Rectal smooth muscle tissue (tissue), 1 donor: ENCODE results near the gene BTBD9.

Source experiments
- H3K27ac ChIP-seq: one replicate; pipeline ENCODE4 v1.7.0; 2013; ENCODE audit warnings: low read depth, low read length, inconsistent platforms
- H3K27me3 ChIP-seq: one replicate; pipeline ENCODE4 v1.7.0; 2013; ENCODE audit warnings: low read length; ENCODE audit not compliant: control insufficient read depth, insufficient read depth
- H3K36me3 ChIP-seq: one replicate; pipeline ENCODE4 v1.7.0; 2013; ENCODE audit warnings: low read length; ENCODE audit not compliant: control insufficient read depth, insufficient read depth
- H3K4me1 ChIP-seq: one replicate; pipeline ENCODE4 v1.7.0; 2013; ENCODE audit warnings: low read length; ENCODE audit not compliant: control insufficient read depth, insufficient read depth
- H3K4me3 ChIP-seq: one replicate; pipeline ENCODE4 v1.7.0; 2013; ENCODE audit warnings: low read length
- H3K9ac ChIP-seq: one replicate; pipeline ENCODE4 v1.7.0; 2013; ENCODE audit warnings: low read length

BTBD9 gene

DNA sequence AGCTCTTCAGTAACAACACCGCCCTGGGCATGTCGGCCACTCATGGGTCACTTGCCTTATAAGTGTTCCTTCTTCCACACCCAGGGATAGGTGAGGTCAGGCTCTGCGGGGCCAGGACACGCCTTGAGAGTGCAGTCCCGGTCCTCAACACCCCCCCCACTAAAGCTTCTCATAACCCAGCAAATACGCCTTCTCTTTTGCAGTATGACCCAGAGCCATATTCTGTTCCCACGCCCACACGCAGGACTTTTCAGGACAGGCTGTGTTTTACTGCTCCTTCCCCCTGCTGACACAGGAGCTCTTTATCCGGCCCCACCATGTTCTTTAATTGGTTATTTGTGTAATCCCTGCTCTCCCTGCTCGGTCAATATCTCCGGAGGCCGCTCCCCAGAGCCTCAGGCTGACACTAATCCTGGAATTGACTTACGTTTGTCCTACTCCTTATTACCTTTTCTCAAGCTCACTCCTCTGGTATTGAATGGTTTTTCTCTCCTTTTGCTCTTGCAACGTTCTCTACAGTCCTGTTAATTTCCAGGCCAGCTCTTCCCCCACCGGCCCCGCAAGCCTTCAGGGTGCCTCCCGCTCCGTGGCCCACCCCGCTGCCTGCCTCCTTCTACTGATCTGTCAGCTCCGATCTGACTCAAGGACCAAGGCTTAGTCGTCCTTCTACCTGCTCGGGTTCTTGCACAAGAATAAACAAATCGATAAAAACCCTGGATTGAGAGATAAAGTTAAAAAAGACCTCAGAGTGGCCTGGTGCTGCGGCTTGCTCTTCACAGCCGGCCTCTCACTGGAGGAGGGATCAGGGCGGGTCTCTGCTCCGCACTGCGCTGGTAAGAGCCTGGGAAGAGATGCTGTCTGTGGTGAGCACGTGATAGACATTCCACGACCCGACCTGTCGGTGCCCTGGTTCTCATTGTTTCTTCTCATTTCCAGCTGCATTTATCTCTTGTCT is 462.7 kb downstream of the BTBD9 start:
- Histone ChIP-seq H3K4me1 (no peaks in the 10 kb centered on the region), H3K9ac (no peak overlapping the region), H3K36me3 (no peaks in the 10 kb centered on the region), H3K27me3 (no peaks in the 10 kb centered on the region), H3K27ac (no peak overlapping the region), H3K4me3 (no peak overlapping the region)

DNA sequence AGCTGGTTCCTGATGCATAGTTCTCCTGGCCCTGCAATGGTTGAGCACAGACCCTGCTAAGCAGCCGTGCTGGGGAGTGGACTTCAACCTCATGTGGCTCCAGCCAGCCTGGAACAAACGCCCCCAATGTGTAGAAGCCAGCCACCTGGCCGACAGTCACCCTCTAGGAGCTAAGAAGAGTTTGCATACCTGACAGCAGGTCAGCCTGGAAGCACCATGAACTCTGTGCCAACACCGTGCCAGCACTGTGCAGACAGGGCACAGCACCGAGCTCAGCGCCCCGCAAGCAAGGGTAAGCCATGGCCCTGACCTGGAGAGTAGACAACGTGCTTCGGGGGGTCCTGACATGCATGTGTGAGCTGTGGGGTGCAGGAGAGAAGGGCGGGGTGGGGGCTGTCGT is 463.9 kb downstream of the BTBD9 start:
- H3K27me3 ChIP-seq = no peaks in the 10 kb centered on the region
- no peaks in the 10 kb centered on the region for H3K36me3 ChIP-seq
- H3K27ac ChIP-seq = no peak overlapping the region
- H3K4me3 ChIP-seq = no peak overlapping the region
- H3K4me1 ChIP-seq = no peaks in the 10 kb centered on the region
- no peak overlapping the region for H3K9ac ChIP-seq

- Histone ChIP-seq H3K4me3 (no peak overlapping the region), H3K27me3 (no peaks in the 10 kb centered on the region), H3K36me3 (no peaks in the 10 kb centered on the region), H3K27ac (no peak overlapping the region), H3K9ac (no peak overlapping the region), H3K4me1 (no peaks in the 10 kb centered on the region)
These were observed 464.8 kb downstream of the BTBD9 start for GRCh38 chr6:38174806-38175495.

DNA sequence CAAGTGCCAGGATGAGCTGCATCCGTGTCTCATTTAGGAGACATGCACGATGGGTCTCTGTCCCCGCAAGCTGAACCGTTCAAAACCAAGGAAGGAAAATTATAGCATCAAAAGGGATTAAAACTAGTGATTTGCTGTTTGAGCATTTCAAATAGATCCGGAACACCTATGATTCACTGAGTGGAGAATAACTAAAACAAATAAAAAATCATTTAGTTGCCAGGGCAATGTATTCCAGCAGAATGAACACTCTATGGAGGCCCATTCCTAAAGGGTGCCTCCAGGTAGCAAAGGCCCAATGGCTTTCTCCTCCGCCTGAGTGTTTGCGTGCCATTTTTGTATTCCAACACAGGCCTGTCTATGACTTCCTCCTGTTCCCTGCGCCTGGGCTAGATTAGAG is 465.4 kb downstream of the BTBD9 start:
- H3K9ac ChIP-seq = no peak overlapping the region
- no peaks in the 10 kb centered on the region for H3K27me3 ChIP-seq
- H3K4me1 ChIP-seq = no peaks in the 10 kb centered on the region
- H3K36me3 ChIP-seq = no peaks in the 10 kb centered on the region
- no peak overlapping the region for H3K27ac ChIP-seq
- H3K4me3 ChIP-seq = no peak overlapping the region

DNA sequence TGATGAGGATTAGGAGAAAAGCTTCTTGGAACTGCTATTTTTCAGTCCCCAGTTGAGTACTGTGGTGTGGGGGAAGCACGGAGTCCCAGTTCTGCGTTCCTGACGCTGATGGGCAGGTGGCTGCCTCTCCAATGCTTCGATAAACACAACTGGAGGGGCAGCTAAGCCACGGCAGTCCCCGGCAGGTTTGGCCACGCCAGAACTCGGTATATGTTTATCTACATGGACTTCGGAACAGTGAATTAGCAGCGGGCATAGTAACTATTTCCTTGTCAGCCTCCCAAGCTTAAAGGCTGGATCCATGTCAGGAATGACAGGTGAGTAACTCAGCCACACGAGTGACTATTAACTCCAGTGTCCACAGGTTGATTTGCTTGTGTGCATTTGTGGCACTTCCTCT is 465.8 kb downstream of the BTBD9 start:
- no peaks in the 10 kb centered on the region for H3K27me3 ChIP-seq
- no peak overlapping the region for H3K9ac ChIP-seq
- no peaks in the 10 kb centered on the region for H3K36me3 ChIP-seq
- no peaks in the 10 kb centered on the region for H3K4me1 ChIP-seq
- H3K4me3 ChIP-seq = no peak overlapping the region
- H3K27ac ChIP-seq = no peak overlapping the region

DNA sequence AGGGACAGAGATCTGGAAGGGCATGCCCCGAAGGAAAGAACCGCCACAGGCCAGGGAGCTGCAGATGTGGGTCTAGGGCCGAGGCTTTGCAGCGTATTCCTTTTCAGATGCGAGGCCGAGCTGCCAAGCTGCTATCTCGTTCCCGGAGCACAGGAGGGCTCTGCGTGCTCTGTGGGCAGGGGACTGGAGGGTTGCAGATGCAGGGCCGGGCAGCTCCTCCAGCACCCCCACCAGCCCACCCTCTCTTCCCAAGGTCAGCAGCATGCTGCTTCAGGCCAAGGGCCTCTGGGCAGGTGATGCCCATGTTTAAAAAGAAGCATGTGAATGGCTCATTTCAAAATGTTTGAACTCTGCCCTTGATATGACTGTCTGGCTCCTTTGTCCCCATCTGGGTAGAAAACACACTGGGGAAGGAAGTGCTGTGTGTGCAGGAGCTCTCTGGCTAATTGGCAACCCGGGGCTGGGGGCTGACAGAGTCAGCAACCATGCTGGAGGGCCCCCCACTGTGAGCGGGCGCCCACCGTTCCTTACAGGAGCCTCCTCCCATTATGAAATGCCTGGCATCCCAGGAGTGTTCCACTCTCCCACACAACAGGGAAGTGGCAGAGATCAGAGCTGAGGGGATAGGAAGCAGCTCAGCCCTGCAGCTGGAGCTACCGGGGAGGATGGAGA is 466.9 kb downstream of the BTBD9 start:
- Histone ChIP-seq H3K9ac (no peak overlapping the region), H3K4me1 (no peaks in the 10 kb centered on the region), H3K27ac (no peak overlapping the region), H3K27me3 (no peaks in the 10 kb centered on the region), H3K36me3 (no peaks in the 10 kb centered on the region), H3K4me3 (no peak overlapping the region)

- H3K4me1 ChIP-seq = no peaks in the 10 kb centered on the region
- no peak overlapping the region for H3K4me3 ChIP-seq
- H3K27me3 ChIP-seq = no peaks in the 10 kb centered on the region
- no peaks in the 10 kb centered on the region for H3K36me3 ChIP-seq
- no peak overlapping the region for H3K27ac ChIP-seq
- no peak overlapping the region for H3K9ac ChIP-seq
These were observed 467.6 kb downstream of the BTBD9 start for GRCh38 chr6:38171997-38172738.

DNA sequence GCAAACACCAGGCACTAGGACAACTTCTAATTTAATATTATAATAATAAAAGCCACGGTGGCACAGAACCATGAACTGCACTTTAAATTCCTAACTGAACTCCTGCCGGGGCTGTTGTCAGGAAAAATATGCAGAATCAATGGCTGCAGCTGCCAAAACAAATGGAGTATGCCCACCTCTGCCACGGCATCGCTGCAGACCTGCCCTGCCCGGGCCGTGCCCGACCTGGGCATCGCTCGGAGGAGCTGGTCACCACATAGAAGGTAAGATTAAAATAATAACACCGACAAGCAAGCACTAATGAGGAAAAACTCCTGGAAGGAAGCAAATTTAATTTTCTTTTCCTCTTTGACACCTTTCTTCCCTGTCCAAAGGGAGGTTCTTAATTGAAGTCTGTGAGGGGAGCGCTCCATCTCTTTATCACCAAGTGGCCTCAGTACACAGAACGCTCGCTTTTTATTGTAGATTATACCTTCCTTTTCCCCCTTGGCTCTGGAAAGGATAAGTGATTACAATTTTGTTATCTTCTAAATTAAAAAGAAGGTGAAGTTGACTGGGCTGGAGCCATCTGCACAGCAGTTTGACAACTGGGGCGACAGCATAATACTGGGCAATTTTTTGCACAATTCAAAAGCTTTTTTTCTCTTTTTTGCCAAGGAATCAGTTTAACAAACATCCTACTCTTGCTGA is 468.9 kb downstream of the BTBD9 start:
- no peaks in the 10 kb centered on the region for H3K36me3 ChIP-seq
- no peak overlapping the region for H3K4me3 ChIP-seq
- no peak overlapping the region for H3K9ac ChIP-seq
- H3K4me1 ChIP-seq = no peaks in the 10 kb centered on the region
- H3K27me3 ChIP-seq = no peaks in the 10 kb centered on the region
- H3K27ac ChIP-seq = no peak overlapping the region

DNA sequence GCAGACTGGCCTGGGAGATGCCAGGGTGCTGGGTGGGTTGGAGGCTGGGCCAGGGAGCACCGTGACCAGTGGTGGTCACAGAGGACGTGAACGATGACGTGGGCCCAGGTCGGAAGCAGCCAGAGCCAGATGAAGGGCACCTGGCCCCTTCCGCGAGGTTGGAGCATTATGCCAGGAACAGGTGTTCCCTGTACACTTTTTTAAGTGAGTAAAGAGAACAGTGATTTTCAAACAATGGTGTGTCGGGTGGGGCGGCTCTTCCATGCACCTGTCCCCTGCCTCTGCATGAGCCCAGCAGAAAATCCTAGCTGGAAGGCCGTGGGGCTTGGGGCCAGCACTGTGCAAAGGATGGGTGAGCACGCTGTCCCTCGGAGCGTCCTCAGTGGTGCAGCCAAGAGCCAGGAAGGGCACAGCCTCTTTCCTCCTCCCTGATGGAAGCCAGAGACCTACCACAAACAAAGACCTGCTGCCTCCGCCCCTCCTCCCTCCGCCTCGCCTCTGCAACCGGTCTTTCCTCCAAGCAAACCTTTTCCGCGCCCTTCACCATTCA is 469.7 kb downstream of the BTBD9 start:
- H3K27me3 ChIP-seq = no peaks in the 10 kb centered on the region
- no peak overlapping the region for H3K4me3 ChIP-seq
- no peaks in the 10 kb centered on the region for H3K36me3 ChIP-seq
- no peak overlapping the region for H3K9ac ChIP-seq
- H3K27ac ChIP-seq = no peak overlapping the region
- no peaks in the 10 kb centered on the region for H3K4me1 ChIP-seq

GRCh38 chr6:38169221-38169976 is 470.3 kb downstream of the BTBD9 start:
- Histone ChIP-seq H3K9ac (no peak overlapping the region), H3K4me3 (no peak overlapping the region), H3K27ac (no peak overlapping the region), H3K27me3 (no peaks in the 10 kb centered on the region), H3K36me3 (no peaks in the 10 kb centered on the region), H3K4me1 (no peaks in the 10 kb centered on the region)

DNA sequence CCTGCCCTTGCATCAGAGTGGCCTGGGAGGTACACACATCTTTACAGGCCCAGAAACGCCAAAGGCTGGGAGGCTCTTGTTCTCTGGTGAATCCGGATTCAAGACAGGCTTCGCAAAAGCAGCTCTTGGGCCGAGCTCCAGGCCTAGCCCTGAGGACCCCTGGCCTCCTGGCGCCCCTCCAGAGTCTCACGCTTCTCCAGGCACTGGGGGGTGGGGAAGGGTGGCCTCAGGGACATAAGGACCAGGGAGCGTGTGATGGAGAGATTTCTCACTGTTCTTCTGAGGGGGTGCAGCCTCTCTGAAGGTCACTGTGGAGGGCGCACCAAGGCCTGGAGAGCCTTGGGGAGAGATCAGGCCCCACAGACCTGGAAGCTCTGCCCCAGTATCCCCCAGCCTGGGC is 471.0 kb downstream of the BTBD9 start:
- H3K36me3 ChIP-seq = no peaks in the 10 kb centered on the region
- no peaks in the 10 kb centered on the region for H3K27me3 ChIP-seq
- H3K4me3 ChIP-seq = no peak overlapping the region

More for the DNA sequence above, 471.0 kb downstream of the BTBD9 start:
- H3K9ac ChIP-seq = no peak overlapping the region
- no peak overlapping the region for H3K27ac ChIP-seq
- no peaks in the 10 kb centered on the region for H3K4me1 ChIP-seq
